Lung (tissue), 12 donors: ENCODE measurements around the gene KRTAP10-1. TPM values are rescaled to one million over a fixed set of nuclear protein-coding genes. Genes with fewer than 3 reads are reported as not detected.
"Not testable (repeated sequence)": the region's sequence is repeated elsewhere in the genome, so short reads cannot be mapped to it uniquely, and the experiment has no call there.

Experiments
- ATAC-seq: fragments of 200-7000 bp; cut with Tn5 transposase; one replicate; pipeline ENCODE4 v1.9.1; 2020; ENCODE audit warnings: moderate number of reproducible peaks; ENCODE audit not compliant: insufficient read depth, low FRiP score
- DNase-seq, 3 donors: peaks; one replicate each; pipeline ENCODE4 v3.0.0-alpha.2; 2013 to 2017
- H3K27ac ChIP-seq, 2 donors: one replicate each; pipeline ENCODE4 v1.5.1; 2013; ENCODE audit warnings: mild to moderate bottlenecking in 2 of 2, moderate library complexity in 2 of 2, control low read depth in 1 of 2, inconsistent platforms in 1 of 2, low read depth in 1 of 2, low read length in 1 of 2
- H3K27me3 ChIP-seq, 3 donors: one replicate each; pipeline ENCODE4 v1.5.1; 2013; ENCODE audit warnings: low read length in 2 of 3; ENCODE audit not compliant: control insufficient read depth in 3 of 3, insufficient read depth in 3 of 3
- H3K36me3 ChIP-seq, 4 donors: one replicate each; pipeline ENCODE4 v1.5.1; 2013; ENCODE audit warnings: low read length in 4 of 4, mild to moderate bottlenecking in 1 of 4, moderate library complexity in 1 of 4; ENCODE audit not compliant: control insufficient read depth in 4 of 4, insufficient read depth in 4 of 4
- H3K4me1 ChIP-seq, 5 donors: one replicate each; pipeline ENCODE4 v1.5.1; 2013; ENCODE audit warnings: low read length in 5 of 5, mild to moderate bottlenecking in 2 of 5, moderate library complexity in 1 of 5; ENCODE audit not compliant: control insufficient read depth in 5 of 5, insufficient read depth in 5 of 5
- H3K4me3 ChIP-seq: one replicate; pipeline ENCODE4 v1.5.1; 2013; ENCODE audit warnings: mild to moderate bottlenecking, control low read depth, moderate library complexity
- H3K9ac ChIP-seq, 2 donors: one replicate each; pipeline ENCODE4 v1.5.1; 2013; ENCODE audit warnings: low read length in 2 of 2, control low read depth in 1 of 2; ENCODE audit not compliant: insufficient read depth in 1 of 2
- H3K9me3 ChIP-seq, 4 donors: one replicate each; pipeline ENCODE4 v1.5.1; 2013; ENCODE audit warnings: low read length in 3 of 4, mild to moderate bottlenecking in 1 of 4, moderate library complexity in 1 of 4; ENCODE audit not compliant: control insufficient read depth in 4 of 4, insufficient read depth in 3 of 4
- CTCF ChIP-seq: IDR thresholded peaks from 2 replicates; pipeline ENCODE4 v1.5.1; 2012; ENCODE audit warnings: mild to moderate bottlenecking; ENCODE audit errors: control extremely low read depth, extremely low read depth
- WGBS, 2 donors: extraction: QIAGEN DNeasy Blood & Tissue Kit; methylation state at CpG; one replicate each; pipeline ENCODE4 v1.1.7; 2013; 5-methylcytosine and 5-hydroxymethylcytosine counted together
- polyA plus RNA-seq, 2 donors: library from polyadenylated mRNA; stranded (reverse); fragments of 200-250 nt; gene quantifications; one replicate each; pipeline ENCODE4 v1.2.1, GENCODE V29; 2013
- total RNA-seq, 2 donors: library from RNA; depleted of rRNA in 1 of 2; stranded (reverse); fragments of >200 nt in 1 of 2; gene quantifications; one replicate each; pipeline ENCODE4 v1.2.1, GENCODE V29; 2014 to 2021
- donor health status: control.
- donor health status: control.
- donor health status: Bipolar disorder and iron deficiency.
- donor health status: healthy.
- donor health status: DM: yes; HTN: yes; CAD: no.

KRTAP10-1 gene
- total and polyA plus RNA-seq, 4 donors, result not detected

- Histone ChIP-seq H3K9ac (no peak overlapping the region), H3K36me3 (no peaks in the 10 kb centered on the region), H3K27ac (no peak overlapping the region), H3K4me1 (no peaks in the 10 kb centered on the region), H3K9me3 (peaks cover 0 to 29% (median 6%) of the 10 kb centered on the region in 4 donors), H3K4me3 (no peak overlapping the region), H3K27me3 (peaks cover 0 to 2% (median 2%) of the 10 kb centered on the region in 3 donors)
- DNase-seq, result no peak
- ATAC-seq, result no peak
- WGBS, 2 donors, result 42 to 47% methylated on average over 17 to 21 of the region's 21 CpGs
- TF ChIP-seq CTCF, result no peak
These were observed 34.7 kb upstream of the KRTAP10-1 start for GRCh38 chr21:44574457-44575306.

- H3K36me3 ChIP-seq, H3K9ac ChIP-seq, H3K27ac ChIP-seq, DNase-seq, H3K4me3 ChIP-seq, H3K27me3 ChIP-seq, ATAC-seq, H3K4me1 ChIP-seq: not testable (repeated sequence)
- peaks cover 0 to 24% (median 6%) of the 10 kb centered on the region in 4 donors for H3K9me3 ChIP-seq
- WGBS, 2 donors, result 61 to 72% methylated on average over 19 to 22 of the region's 25 CpGs
These were observed 33.8 kb upstream of the KRTAP10-1 start, which contains the start of gene KRTAP10-4 for GRCh38 chr21:44573630-44574456. Gene KRTAP10-4, plus strand, starts transcription at chr21:44573729. Its CDS starts 30 bp downstream, at chr21:44573759.

- no peaks in the 10 kb centered on the region for H3K4me1 ChIP-seq
- peaks cover 0 to 2% (median 0%) of the 10 kb centered on the region in 3 donors for H3K27me3 ChIP-seq
- no peak for ATAC-seq
- 84 to 89% methylated on average over 15 of the region's 15 CpGs for WGBS, 2 donors
- TF ChIP-seq CTCF, result no peak
- H3K4me3 ChIP-seq, result no peak overlapping the region
- no peak for DNase-seq
- H3K27ac ChIP-seq, result no peak overlapping the region
- H3K36me3 ChIP-seq, result no peaks in the 10 kb centered on the region
- no peak overlapping the region for H3K9ac ChIP-seq
- H3K9me3 ChIP-seq, result peaks cover 0 to 20% (median 6%) of the 10 kb centered on the region in 4 donors
These were observed 33.1 kb upstream of the KRTAP10-1 start for GRCh38 chr21:44572959-44573583.
